HCT116 (cell line): ENCODE data around the gene PPP6R3. TPM values are rescaled to one million over a fixed set of nuclear protein-coding genes. Genes with fewer than 3 reads are reported as not detected.

Experiments
- ATAC-seq: fragments of 200-7000 bp; cut with Tn5 transposase; 2 replicates; pipeline ENCODE4 v1.9.1; 2020; ENCODE audit warnings: mild to moderate bottlenecking, moderate library complexity
- BruUV-seq: library from RNA; stranded (reverse); fragments of 400-500 nt; replicated peaks from 2 replicates; lab custom pipeline; 2021; lab: Mats Ljungman, UMichigan
- CTCF ChIA-PET: fragments of 300-600 bp; sonication (Branson Sonifier 250); formaldehyde crosslinking; loops from one replicate; lab custom pipeline; 2021; ENCODE audit warnings: antibody characterized with exemption; lab: Charles Lee
- POLR2A ChIA-PET: fragments of 300-600, 350-600 bp; sonication (Branson Sonifier 250); formaldehyde crosslinking; loops from one replicate; lab custom pipeline; 2021; ENCODE audit warnings: antibody characterized with exemption; lab: Charles Lee
- RAD21 ChIA-PET, 2 experiments: fragments of 300-600 bp; sonication (Branson Sonifier 250); formaldehyde crosslinking; loops; one replicate each; lab custom pipeline; 2023; ENCODE audit warnings: low total read pairs in 2 of 2; ENCODE audit not compliant: uncharacterized antibody in 2 of 2, unreplicated experiment in 2 of 2, low non-redundant PET in 1 of 2; lab: Charles Lee
- DNase-seq: peaks from one replicate; pipeline ENCODE4 v3.0.0-alpha.2; 2010; ENCODE audit warnings: low read depth, low spot score
- H2AFZ ChIP-seq: fragments of 200-600 bp; shearing (Covaris generic), sonication (generic); 2 replicates; pipeline ENCODE4 v1.6.1; 2017; ENCODE audit warnings: low read depth, mixed run types, mixed read lengths, antibody characterized with exemption, low read length; ENCODE audit not compliant: poor library complexity, severe bottlenecking
- H3K27ac ChIP-seq: 2 replicates; pipeline ENCODE4 v1.5.1; 2012; ENCODE audit warnings: low read depth, low read length
- H3K27me3 ChIP-seq: fragments of 200-600 bp; sonication (generic); 2 replicates; pipeline ENCODE4 v1.6.1; 2016; ENCODE audit warnings: mixed run types, low read length, mixed read lengths; ENCODE audit not compliant: insufficient read depth
- H3K36me3 ChIP-seq, 2 experiments: fragments of 200-500 bp in 1 of 2; fragments of 200-600 bp in 1 of 2; sonication (Bioruptor generic) in 1 of 2; sonication (generic) in 1 of 2; 2 replicates each; pipeline versions ENCODE4 v1.5.1 to v1.6.1; 2014 to 2016; ENCODE audit warnings: low read length in 2 of 2, inconsistent platforms in 1 of 2, mixed read lengths in 1 of 2, mixed run types in 1 of 2; ENCODE audit not compliant: insufficient read depth in 2 of 2, control insufficient read depth in 1 of 2
- H3K4me1 ChIP-seq, 2 experiments: fragments of 200-600 bp in 1 of 2; sonication (generic) in 1 of 2; 2 replicates each; pipeline versions ENCODE4 v1.5.1 to v1.6.1; 2012 to 2017; ENCODE audit warnings: low read length in 2 of 2, inconsistent platforms in 1 of 2, mild to moderate bottlenecking in 1 of 2, mixed read lengths in 1 of 2, mixed run types in 1 of 2, moderate library complexity in 1 of 2; ENCODE audit not compliant: insufficient read depth in 2 of 2, control insufficient read depth in 1 of 2
- H3K4me2 ChIP-seq: fragments of 200-600 bp; sonication (generic); 2 replicates; pipeline ENCODE4 v1.6.1; 2017; ENCODE audit warnings: mixed run types, low read length, mixed read lengths
- H3K4me3 ChIP-seq, 2 experiments: fragments of 200-600 bp in 1 of 2; sonication (generic) in 1 of 2; replicated peaks in 1 of 2; 2 replicates each; pipeline ENCODE4 v1.5.1; 2011 to 2016; ENCODE audit warnings: low read length in 2 of 2, control low read depth in 1 of 2, low read depth in 1 of 2, mild to moderate bottlenecking in 1 of 2, mixed read lengths in 1 of 2, mixed run types in 1 of 2
- H3K79me2 ChIP-seq: fragments of 200-600 bp; sonication (generic); 2 replicates; pipeline ENCODE4 v1.6.1; 2017; ENCODE audit warnings: mild to moderate bottlenecking, mixed run types, low read length, moderate library complexity, mixed read lengths; ENCODE audit not compliant: insufficient read depth
- H3K9ac ChIP-seq: fragments of 200-600 bp; sonication (generic); 2 replicates; pipeline ENCODE4 v1.6.1; 2016; ENCODE audit warnings: low read length, mixed read lengths
- H3K9me2 ChIP-seq: fragments of 200-600 bp; sonication (generic), shearing (Covaris generic); 2 replicates; pipeline ENCODE4 v1.6.1; 2017; ENCODE audit warnings: mixed run types, mild to moderate bottlenecking, moderate library complexity; ENCODE audit not compliant: insufficient read depth
- H3K9me3 ChIP-seq, 2 experiments: fragments of 200-500 bp in 1 of 2; fragments of 200-600 bp in 1 of 2; sonication (Bioruptor generic) in 1 of 2; sonication (generic) in 1 of 2; 2 replicates each; pipeline ENCODE4 v1.6.1; 2014 to 2017; ENCODE audit warnings: low read length in 2 of 2, mixed read lengths in 2 of 2, inconsistent platforms in 1 of 2, low read depth in 1 of 2, mild to moderate bottlenecking in 1 of 2, mixed run types in 1 of 2, moderate library complexity in 1 of 2; ENCODE audit not compliant: control insufficient read depth in 1 of 2, insufficient read depth in 1 of 2
- H4K20me1 ChIP-seq: fragments of 200-600 bp; sonication (generic), shearing (Covaris generic); 2 replicates; pipeline ENCODE4 v1.6.1; 2017; ENCODE audit warnings: mixed run types, mild to moderate bottlenecking, moderate library complexity; ENCODE audit not compliant: insufficient read depth
- CEBPB ChIP-seq: IDR thresholded peaks from 2 replicates; pipeline ENCODE4 v1.6.1; 2012; ENCODE audit warnings: low read depth
- CTCF ChIP-seq, 3 experiments: fragments of 200-600 bp in 1 of 3; sonication (generic) in 1 of 3; IDR thresholded peaks in 2 of 3; conservative IDR thresholded peaks in 1 of 3; 2 replicates each; pipeline ENCODE4 v1.5.1; 2012 to 2017; ENCODE audit warnings: low read depth in 2 of 3, low read length in 2 of 3, antibody characterized with exemption in 1 of 3, borderline replicate concordance in 1 of 3, control low read depth in 1 of 3, mild to moderate bottlenecking in 1 of 3, mixed read lengths in 1 of 3, mixed run types in 1 of 3, moderate library complexity in 1 of 3; ENCODE audit not compliant: insufficient read depth in 1 of 3
- EZH2phosphoT487 ChIP-seq: fragments of 200-600 bp; IDR thresholded peaks from 2 replicates; pipeline ENCODE4 v1.6.1; 2018; ENCODE audit warnings: antibody characterized with exemption, borderline replicate concordance
- FOSL1 ChIP-seq: IDR thresholded peaks from 2 replicates; pipeline ENCODE4 v1.6.1; 2012; ENCODE audit warnings: low read depth
- MAX ChIP-seq: IDR thresholded peaks from 2 replicates; pipeline ENCODE4 v1.6.1; 2012
- RAD21 ChIP-seq: IDR thresholded peaks from 2 replicates; pipeline ENCODE4 v1.6.1; 2012; ENCODE audit warnings: low read depth, mild to moderate bottlenecking
- REST ChIP-seq: IDR thresholded peaks from 2 replicates; pipeline ENCODE4 v1.6.1; 2012; ENCODE audit warnings: low read depth
- SIN3A ChIP-seq: IDR thresholded peaks from 2 replicates; pipeline ENCODE4 v1.6.1; 2012; ENCODE audit warnings: low read depth
- TCF7L2 ChIP-seq: IDR thresholded peaks from 2 replicates; pipeline ENCODE4 v1.7.0; 2011; ENCODE audit warnings: borderline replicate concordance, inconsistent platforms; ENCODE audit not compliant: insufficient read depth, insufficient read length; ENCODE audit errors: extremely low read depth
- ZBTB33 ChIP-seq: IDR thresholded peaks from 2 replicates; pipeline ENCODE4 v1.6.1; 2011; ENCODE audit warnings: mild to moderate bottlenecking, low read length, moderate library complexity; ENCODE audit not compliant: insufficient replicate concordance; ENCODE audit errors: extremely low read depth
- ZNF274 ChIP-seq: fragments of 200-500 bp; sonication (Bioruptor generic); IDR thresholded peaks from 2 replicates; pipeline ENCODE4 v1.6.1; 2014; ENCODE audit warnings: mild to moderate bottlenecking, low read depth, low read length, inconsistent platforms
- intact Hi-C: fragments of 100-400 bp; cut with micrococcal nuclease; formaldehyde crosslinking; loops from 2 replicates; pipeline ENCODE4 v1.10.0; 2022
- total RNA-seq: library from RNA; stranded (reverse); gene quantifications from one replicate; pipeline ENCODE4 v1.2.1, GENCODE V29; 2021; ENCODE audit not compliant: unreplicated experiment

Gene PPP6R3
- total RNA-seq, 1 experiment from 2014 or later = 113 TPM

GRCh38 chr11:68610452-68611116, 150.0 kb downstream of the PPP6R3 start:
- peaks cover 34 to 45% of the 10 kb centered on the region in 2 experiments for H3K36me3 ChIP-seq
- POLR2A ChIA-PET = interaction anchor here (0.7 kb wide), 1 partner anchor 262 kb away, joined by 5 read pairs; no protein-coding TSS in a partner anchor

More at GRCh38 chr11:68610452-68611116, 150.0 kb downstream of the PPP6R3 start:
- H3K4me1 ChIP-seq = no peaks in the 10 kb centered on the region
- no peak overlapping the region for H3K9ac ChIP-seq
- H3K79me2 ChIP-seq = no peaks in the 10 kb centered on the region
- no peak overlapping the region for H3K4me2 ChIP-seq
- TF ChIP-seq CTCF (IDR thresholded peaks at IDR 0.05 in 2 of 3, conservative IDR thresholded peaks at IDR 0.05 in 1 of 3; ENCODE audit: borderline replicate concordance in 1 of 3, insufficient read depth in 1 of 3, low read depth in 2 of 3, low read length in 2 of 3) = peak in 2 of 3 experiments; percentile 34 to 38; a peak in 2 of 6 replicates
- TF ChIP-seq MAX = no peak
- TF ChIP-seq RAD21 = peak; percentile 22; the same call in 1 of the 2 replicates
- no peak for TF ChIP-seq SIN3A
- TF ChIP-seq CEBPB = no peak
- TF ChIP-seq REST = no peak
- no peak for TF ChIP-seq EZH2phosphoT487
- TF ChIP-seq ZBTB33 = no peak
- no peak for TF ChIP-seq ZNF274
- TF ChIP-seq FOSL1 = no peak
- TF ChIP-seq TCF7L2 = no peak
- no peak overlapping the region for H3K4me3 ChIP-seq
- no TSS peak for BruUV-seq
- no peaks in the 10 kb centered on the region for H4K20me1 ChIP-seq
- H3K27me3 ChIP-seq = no peaks in the 10 kb centered on the region
- DNase-seq (no peak), ATAC-seq (peak; percentile 52; the same call in 1 of the 2 replicates)
- H3K9me2 ChIP-seq = no peaks in the 10 kb centered on the region
- RAD21 ChIA-PET = no interaction called here
- no peak overlapping the region for H2AFZ ChIP-seq
- no peaks in the 10 kb centered on the region for H3K9me3 ChIP-seq
- no peak overlapping the region for H3K27ac ChIP-seq
- CTCF ChIA-PET = interaction anchor here (0.8 to 1.1 kb wide), 3 partner anchors 33 to 233 kb away, joined by 3 read pairs; no protein-coding TSS in a partner anchor
- intact Hi-C loops = no loop called here
